ENCODE data around the gene PAH.

Gene PAH

GRCh38 chr12:102911320-102911719, 5.7 kb downstream of the PAH start:
- Mint-ChIP-seq H3K36me3 (ENCODE audit: low read depth) (no peaks in the 10 kb centered on the region), H3K9me3 (no peaks in the 10 kb centered on the region), H3K4me3 (no peak overlapping the region), H3K27me3 (ENCODE audit: low read depth) (peaks cover 29% of the 10 kb centered on the region), H3K4me1 (no peaks in the 10 kb centered on the region), H3K27ac (no peak overlapping the region)
- TF ChIP-seq CTCF (IDR thresholded peaks at IDR 0.05; ENCODE audit: unreplicated experiment in 3 of 3), result no peak

- Mint-ChIP-seq H3K36me3 (ENCODE audit: low read depth) (no peaks in the 10 kb centered on the region), H3K27ac (no peak overlapping the region), H3K27me3 (ENCODE audit: low read depth) (peaks cover 23% of the 10 kb centered on the region), H3K4me3 (no peak overlapping the region), H3K9me3 (no peaks in the 10 kb centered on the region), H3K4me1 (no peaks in the 10 kb centered on the region)
- TF ChIP-seq CTCF (IDR thresholded peaks at IDR 0.05; ENCODE audit: unreplicated experiment in 3 of 3), result no peak
Measured at GRCh38 chr12:102910792-102911191, 6.3 kb downstream of the PAH start.

DNA sequence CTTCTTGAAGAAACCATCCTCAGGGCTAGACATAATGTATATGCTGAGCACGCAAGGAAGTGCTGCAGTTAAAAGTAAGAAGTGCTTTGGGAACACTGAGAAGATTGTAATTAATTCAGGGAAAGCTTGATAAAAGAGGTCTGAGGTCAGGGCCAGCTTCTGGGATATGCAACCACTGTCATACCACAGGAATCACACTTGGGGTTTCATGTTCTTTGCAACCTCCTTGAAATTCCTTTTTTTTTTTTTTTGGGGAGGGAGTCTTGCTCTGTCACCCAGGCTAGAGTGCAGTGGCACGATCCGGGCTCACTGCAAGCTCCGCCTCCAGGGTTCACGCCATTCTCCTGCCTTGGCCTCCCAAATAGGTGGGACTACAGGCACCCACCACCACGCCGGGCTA, 6.9 kb downstream of the PAH start:
- Mint-ChIP-seq H3K27ac (no peak overlapping the region), H3K4me1 (no peaks in the 10 kb centered on the region), H3K4me3 (no peak overlapping the region), H3K36me3 (ENCODE audit: low read depth) (no peaks in the 10 kb centered on the region), H3K9me3 (no peaks in the 10 kb centered on the region), H3K27me3 (ENCODE audit: low read depth) (peaks cover 19% of the 10 kb centered on the region)
- no peak for TF ChIP-seq CTCF (IDR thresholded peaks at IDR 0.05; ENCODE audit: unreplicated experiment in 3 of 3)

- Mint-ChIP-seq H3K4me1 (no peaks in the 10 kb centered on the region), H3K27me3 (ENCODE audit: low read depth) (peaks cover 11% of the 10 kb centered on the region), H3K4me3 (no peak overlapping the region), H3K27ac (no peak overlapping the region), H3K36me3 (ENCODE audit: low read depth) (no peaks in the 10 kb centered on the region), H3K9me3 (no peaks in the 10 kb centered on the region)
- no peak for TF ChIP-seq CTCF (IDR thresholded peaks at IDR 0.05; ENCODE audit: unreplicated experiment in 3 of 3)
Measured at GRCh38 chr12:102907918-102908317, 9.1 kb downstream of the PAH start.

GRCh38 chr12:102905229-102905628, 11.8 kb downstream of the PAH start:
- Mint-ChIP-seq H3K27me3 (ENCODE audit: low read depth) (peaks cover 9% of the 10 kb centered on the region), H3K27ac (no peak overlapping the region), H3K4me1 (no peaks in the 10 kb centered on the region), H3K4me3 (no peak overlapping the region), H3K36me3 (ENCODE audit: low read depth) (no peaks in the 10 kb centered on the region), H3K9me3 (no peaks in the 10 kb centered on the region)
- TF ChIP-seq CTCF (IDR thresholded peaks at IDR 0.05; ENCODE audit: unreplicated experiment in 3 of 3), result no peak

DNA sequence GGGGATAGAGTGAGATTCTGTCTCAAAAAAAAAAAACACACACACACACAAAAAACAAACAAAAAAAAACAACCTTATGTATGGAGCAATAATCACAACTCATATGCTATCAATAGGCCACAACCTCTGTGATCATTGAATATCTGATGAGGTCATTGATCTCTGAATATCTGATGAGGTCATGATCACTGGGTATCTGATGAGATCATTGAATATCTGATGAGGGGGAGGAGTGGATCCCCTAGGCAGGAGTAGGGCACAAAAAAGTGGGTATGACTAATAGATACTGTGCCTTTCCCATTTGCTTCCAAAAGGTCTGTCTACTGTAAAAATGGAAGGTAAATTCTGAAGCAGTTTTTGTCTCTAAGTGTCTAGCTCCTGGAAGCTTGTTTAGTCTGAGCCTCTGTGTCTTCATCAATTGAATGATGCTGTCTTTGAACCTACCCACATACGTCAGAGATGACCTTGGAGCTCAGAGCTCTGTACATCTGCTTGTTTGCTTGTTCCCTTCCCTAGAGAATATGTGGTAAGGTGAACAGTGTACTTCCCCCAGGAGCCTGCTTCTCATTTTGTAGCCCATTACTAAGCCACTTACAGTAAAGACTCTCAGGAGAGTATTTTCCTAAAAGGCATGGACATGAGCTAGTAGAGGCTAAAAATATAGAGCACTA, 13.6 kb downstream of the PAH start:
- no peaks in the 10 kb centered on the region for H3K36me3 Mint-ChIP-seq (ENCODE audit: low read depth)
- H3K27me3 Mint-ChIP-seq (ENCODE audit: low read depth), result peaks cover 5% of the 10 kb centered on the region
- no peaks in the 10 kb centered on the region for H3K4me1 Mint-ChIP-seq
- H3K27ac Mint-ChIP-seq, result no peak overlapping the region
- no peak overlapping the region for H3K4me3 Mint-ChIP-seq
- no peak for TF ChIP-seq CTCF (IDR thresholded peaks at IDR 0.05; ENCODE audit: unreplicated experiment in 3 of 3)
- no peaks in the 10 kb centered on the region for H3K9me3 Mint-ChIP-seq
